HG02610 (cell line): ENCODE data around the gene DDX1.
"Not testable (repeated sequence)": the region's sequence is repeated elsewhere in the genome, so short reads cannot be mapped to it uniquely, and the experiment has no call there.

ENCODE experiments used
- ATAC-seq: cut with Tn5 transposase; IDR thresholded peaks from one replicate; pipeline ENCODE4 v1.9.1; 2021; ENCODE audit warnings: mild to moderate bottlenecking, moderate library complexity; ENCODE audit not compliant: unreplicated experiment

Gene DDX1

GRCh38 chr2:15591692-15592463, at the start of gene DDX1:
DDX1 (plus strand) TSS chr2:15591868; CDS start chr2:15591934, 66 bp downstream.
- ATAC-seq, result peak; percentile 96

- not testable (repeated sequence) for ATAC-seq
Measured at GRCh38 chr2:15542269-15542668, 49.4 kb upstream of the DDX1 start.

- ATAC-seq, result no peak
Measured at GRCh38 chr2:15543053-15543452, 48.6 kb upstream of the DDX1 start.

GRCh38 chr2:15543541-15543940, 48.1 kb upstream of the DDX1 start:
- no peak for ATAC-seq

- no peak for ATAC-seq
Measured at GRCh38 chr2:15544227-15544626, 47.4 kb upstream of the DDX1 start.

GRCh38 chr2:15546297-15547098, 45.2 kb upstream of the DDX1 start:
- no peak for ATAC-seq

- ATAC-seq, result no peak
Measured at GRCh38 chr2:15547115-15547876, 44.4 kb upstream of the DDX1 start.

- ATAC-seq, result no peak
Measured at GRCh38 chr2:15548974-15549373, 42.7 kb upstream of the DDX1 start.

- no peak for ATAC-seq
Measured at GRCh38 chr2:15553519-15553918, 38.1 kb upstream of the DDX1 start.

- ATAC-seq, result no peak
Measured at GRCh38 chr2:15553951-15554350, 37.7 kb upstream of the DDX1 start.

GRCh38 chr2:15554525-15555218, 37.0 kb upstream of the DDX1 start:
- no peak for ATAC-seq

GRCh38 chr2:15555760-15556193, 35.9 kb upstream of the DDX1 start:
- no peak for ATAC-seq

GRCh38 chr2:15556311-15556930, 35.2 kb upstream of the DDX1 start:
- ATAC-seq, result no peak

GRCh38 chr2:15557887-15558311, 33.8 kb upstream of the DDX1 start:
- no peak for ATAC-seq

- ATAC-seq, result no peak
Measured at GRCh38 chr2:15559379-15560139, 32.1 kb upstream of the DDX1 start.

GRCh38 chr2:15560140-15560987, 31.3 kb upstream of the DDX1 start:
- ATAC-seq, result peak; percentile 33

GRCh38 chr2:15560988-15561573, 30.6 kb upstream of the DDX1 start, which contains the start of gene NBAS:
NBAS (minus strand) TSS chr2:15561334; CDS start chr2:15561304, 30 bp downstream.
- ATAC-seq, result peak; percentile 84
